PFSK-1 (cell line): ENCODE measurements around the gene STK11.

Source experiments
- FOXP2 ChIP-seq: optimal IDR thresholded peaks from 2 replicates; pipeline ENCODE3; 2011; ENCODE audit warnings: borderline replicate concordance, control low read depth, inconsistent platforms; ENCODE audit not compliant: insufficient read depth; ENCODE audit errors: extremely low read length, extremely low read depth
- POLR2AphosphoS5 ChIP-seq: IDR thresholded peaks from 2 replicates; pipeline ENCODE4 v1.6.1; 2012; ENCODE audit warnings: low read depth, mild to moderate bottlenecking, control low read depth, low read length, moderate library complexity
- REST ChIP-seq, 2 experiments: IDR thresholded peaks; 2 replicates each; pipeline versions ENCODE4 v1.6.1 to v1.8.0; 2011 to 2012; ENCODE audit warnings: low read depth in 2 of 2, low read length in 2 of 2, control low read depth in 1 of 2, inconsistent platforms in 1 of 2, mild to moderate bottlenecking in 1 of 2, moderate library complexity in 1 of 2; ENCODE audit not compliant: insufficient read depth in 1 of 2
- SIN3A ChIP-seq: IDR thresholded peaks from 2 replicates; pipeline ENCODE4 v1.6.1; 2012; ENCODE audit warnings: mild to moderate bottlenecking, low read length, moderate library complexity, borderline replicate concordance; ENCODE audit not compliant: insufficient read depth
- TAF1 ChIP-seq: IDR thresholded peaks from 2 replicates; pipeline ENCODE4 v1.6.1; 2012; ENCODE audit warnings: low read length, control low read depth, borderline replicate concordance; ENCODE audit not compliant: insufficient read depth

The STK11 gene

GRCh38 chr19:1261538-1261797 is 55.9 kb downstream of the STK11 start:
- TF ChIP-seq REST (IDR thresholded peaks at IDR 0.05; ENCODE audit: insufficient read depth in 1 of 2, low read depth in 2 of 2, low read length in 2 of 2) (no peak), TAF1 (no peak), POLR2AphosphoS5 (no peak; the same call in 1 of the 2 replicates), SIN3A (no peak), FOXP2 (no peak)

DNA sequence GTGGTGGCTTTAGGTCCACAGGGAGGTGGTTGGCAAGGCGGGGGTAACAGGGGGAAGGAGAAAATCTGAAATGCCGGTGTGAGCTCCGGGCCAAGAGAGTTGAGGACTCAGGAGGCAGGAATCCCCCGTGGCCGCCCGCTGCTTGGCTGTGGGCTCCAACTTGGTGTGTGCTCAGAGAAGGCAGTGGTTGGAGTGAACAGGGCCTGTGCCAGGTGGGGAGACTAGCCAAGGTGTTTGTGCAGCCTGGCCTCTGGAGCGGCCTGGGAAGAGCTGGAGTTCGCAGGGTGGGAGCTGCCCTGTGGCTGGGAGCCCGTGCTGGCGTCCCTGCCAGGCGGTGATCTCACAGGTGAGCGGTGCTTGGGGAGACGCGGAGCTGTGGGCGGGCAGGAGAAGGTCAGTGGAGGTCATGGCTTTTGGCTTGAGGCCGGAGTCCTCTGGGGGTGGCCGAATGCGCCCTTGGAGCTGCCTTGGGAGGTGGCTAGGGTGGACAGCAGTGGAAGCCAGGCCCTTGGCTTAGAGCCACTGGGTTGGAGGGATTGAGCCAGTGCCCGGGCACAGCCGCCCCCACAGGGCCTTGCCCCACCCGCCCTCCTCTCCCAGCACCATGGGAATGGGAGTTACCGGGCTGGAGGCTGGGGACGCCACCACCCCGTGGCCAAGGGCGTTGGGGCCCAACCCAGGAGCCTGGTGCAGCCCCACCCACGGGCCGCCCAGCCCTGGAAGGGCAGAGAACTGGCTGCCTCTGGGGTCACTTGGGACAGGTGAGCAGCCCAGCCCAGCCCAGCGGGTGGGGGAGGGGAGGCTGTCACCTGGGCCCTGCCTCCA is 56.4 kb downstream of the STK11 start:
- no peak for TF ChIP-seq FOXP2
- peak; percentile 1 for TF ChIP-seq POLR2AphosphoS5
- no peak for TF ChIP-seq REST (IDR thresholded peaks at IDR 0.05; ENCODE audit: insufficient read depth in 1 of 2, low read depth in 2 of 2, low read length in 2 of 2)

DNA sequence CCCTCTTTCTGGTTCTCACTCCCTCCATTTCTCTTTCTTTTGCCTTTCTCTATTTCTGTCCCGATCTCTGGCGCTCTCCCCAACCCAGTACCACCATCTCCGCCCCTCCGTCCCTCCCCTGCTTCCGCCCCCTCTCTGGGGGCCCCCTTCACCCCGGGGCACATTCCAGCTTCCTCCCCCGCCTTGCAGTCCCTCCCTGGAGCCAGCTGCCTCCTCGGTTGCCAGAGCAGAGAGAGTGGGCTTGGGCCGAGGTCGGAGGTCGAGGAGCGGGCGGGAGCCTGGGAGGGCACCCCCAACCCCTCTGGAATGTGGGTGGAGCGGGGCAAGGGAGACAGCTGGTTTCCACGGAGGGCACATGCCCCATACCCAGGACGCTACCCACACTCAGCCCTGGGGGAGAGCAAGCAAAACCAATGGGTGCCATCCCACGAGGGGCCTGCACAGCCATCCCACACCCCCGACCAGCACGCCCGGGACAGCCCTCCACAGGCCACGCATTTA is 57.1 kb downstream of the STK11 start:
- TF ChIP-seq POLR2AphosphoS5 (peak; percentile 18; the same call in 1 of the 2 replicates), REST (IDR thresholded peaks at IDR 0.05; ENCODE audit: insufficient read depth in 1 of 2, low read depth in 2 of 2, low read length in 2 of 2) (no peak)

DNA sequence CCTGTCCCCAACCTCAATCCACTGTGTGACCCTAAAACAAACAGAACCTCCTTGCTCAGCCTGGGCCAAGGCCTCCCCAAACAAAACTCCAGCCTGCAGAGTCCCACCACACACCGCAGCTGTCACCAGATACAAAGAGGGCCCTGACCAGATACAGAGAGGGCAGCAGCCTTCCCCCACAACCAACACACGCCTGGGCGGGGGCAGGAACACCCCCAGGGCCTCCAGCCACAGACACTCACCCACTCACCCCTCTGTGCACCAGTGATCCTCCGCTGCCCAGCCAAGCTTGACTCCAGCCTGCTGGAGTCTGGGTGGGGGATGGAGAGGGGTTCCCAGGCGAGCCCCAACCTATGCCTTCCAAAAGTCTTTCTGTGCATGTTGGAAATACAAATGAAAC is 57.6 kb downstream of the STK11 start:
- no peak for TF ChIP-seq POLR2AphosphoS5
- TF ChIP-seq SIN3A = no peak
- TF ChIP-seq TAF1 = no peak
- TF ChIP-seq FOXP2 = no peak
- no peak for TF ChIP-seq REST (IDR thresholded peaks at IDR 0.05; ENCODE audit: insufficient read depth in 1 of 2, low read depth in 2 of 2, low read length in 2 of 2)

- TF ChIP-seq REST (IDR thresholded peaks at IDR 0.05; ENCODE audit: insufficient read depth in 1 of 2, low read depth in 2 of 2, low read length in 2 of 2) = no peak
- peak; percentile 41; the same call in 1 of the 2 replicates for TF ChIP-seq SIN3A
These were observed 59.4 kb downstream of the STK11 start for GRCh38 chr19:1264801-1265614.
